IMR-90 (cell line): Measurements from ENCODE around the gene SLIT3. TPM values are rescaled to one million over a fixed set of nuclear protein-coding genes. Genes with fewer than 3 reads are reported as not detected.

ENCODE experiments used
- ATAC-seq: fragments of 200-7000 bp; cut with Tn5 transposase; 2 replicates; pipeline ENCODE4 v1.9.1; 2020; ENCODE audit warnings: low read depth, mild to moderate bottlenecking, moderate library complexity
- BruUV-seq: library from RNA; stranded (reverse); fragments of 400-500 nt; replicated peaks from 2 replicates; lab custom pipeline; 2021; lab: Mats Ljungman, UMichigan
- CTCF ChIA-PET: fragments of 300-600 bp; formaldehyde crosslinking; extraction: SDS; loops from one replicate; lab custom pipeline; 2021; ENCODE audit warnings: antibody characterized with exemption; lab: Yijun Ruan, JAX
- POLR2A ChIA-PET: fragments of 300-600 bp; sonication (Branson Sonifier 250); formaldehyde crosslinking; loops from one replicate; lab custom pipeline; 2022; ENCODE audit warnings: antibody characterized with exemption; ENCODE audit not compliant: unreplicated experiment; lab: Charles Lee
- DNase-seq: peaks from one replicate; pipeline ENCODE4 v3.0.0; 2013
- H2AFZ ChIP-seq: replicated peaks from 2 replicates; pipeline ENCODE3; 2013; ENCODE audit warnings: low read length, mild to moderate bottlenecking; ENCODE audit not compliant: poor library complexity
- H2AK5ac ChIP-seq: 2 replicates; pipeline ENCODE4 v1.6.1; 2013; ENCODE audit warnings: low read depth, low read length, inconsistent platforms
- H2AK9ac ChIP-seq: replicated peaks from 2 replicates; pipeline ENCODE3; 2013; ENCODE audit warnings: mild to moderate bottlenecking, low read depth, low read length, moderate library complexity; ENCODE audit not compliant: poor library complexity
- H2BK120ac ChIP-seq: 2 replicates; pipeline ENCODE4 v1.6.1; 2013; ENCODE audit warnings: low read depth, low read length, inconsistent platforms
- H2BK15ac ChIP-seq: 3 replicates; pipeline ENCODE4 v1.6.1; 2013; ENCODE audit warnings: low read depth, low read length, inconsistent platforms
- H2BK20ac ChIP-seq: 2 replicates; pipeline ENCODE4 v1.6.1; 2013; ENCODE audit warnings: low read depth, mild to moderate bottlenecking, inconsistent platforms, low read length, moderate library complexity
- H2BK5ac ChIP-seq: 2 replicates; pipeline ENCODE4 v1.6.1; 2013; ENCODE audit warnings: mild to moderate bottlenecking, low read depth, low read length, inconsistent platforms; ENCODE audit not compliant: poor library complexity, severe bottlenecking
- H3K14ac ChIP-seq: replicated peaks from 2 replicates; pipeline ENCODE4 v1.6.1; 2013; ENCODE audit warnings: low read depth, low read length, inconsistent platforms
- H3K18ac ChIP-seq: 2 replicates; pipeline ENCODE4 v1.6.1; 2013; ENCODE audit warnings: low read depth, low read length, control low read depth
- H3K23ac ChIP-seq: 2 replicates; pipeline ENCODE4 v1.6.1; 2013; ENCODE audit warnings: low read depth, low read length, inconsistent platforms
- H3K27ac ChIP-seq: 2 replicates; pipeline ENCODE4 v1.5.1; 2013; ENCODE audit warnings: mild to moderate bottlenecking, control low read depth, low read length; ENCODE audit not compliant: insufficient read depth
- H3K27me3 ChIP-seq: 2 replicates; pipeline ENCODE4 v1.6.1; 2013; ENCODE audit warnings: low read length; ENCODE audit not compliant: control insufficient read depth, insufficient read depth
- H3K36me3 ChIP-seq: 2 replicates; pipeline ENCODE4 v1.6.1; 2013; ENCODE audit warnings: low read length, mixed read lengths; ENCODE audit not compliant: control insufficient read depth, insufficient read depth
- H3K4ac ChIP-seq: 2 replicates; pipeline ENCODE4 v1.6.1; 2013; ENCODE audit warnings: low read depth, low read length, inconsistent platforms
- H3K4me1 ChIP-seq: 2 replicates; pipeline ENCODE4 v1.6.1; 2013; ENCODE audit warnings: low read length, mixed read lengths; ENCODE audit not compliant: control insufficient read depth, insufficient read depth
- H3K4me2 ChIP-seq: 2 replicates; pipeline ENCODE4 v1.6.1; 2013; ENCODE audit warnings: low read depth, mild to moderate bottlenecking, control low read depth, low read length, moderate library complexity
- H3K4me3 ChIP-seq: 2 replicates; pipeline ENCODE4 v1.5.1; 2013; ENCODE audit warnings: low read depth, mild to moderate bottlenecking, control low read depth, low read length, moderate library complexity; ENCODE audit not compliant: insufficient read depth
- H3K56ac ChIP-seq: 2 replicates; pipeline ENCODE4 v1.6.1; 2013; ENCODE audit warnings: low read length, inconsistent platforms; ENCODE audit not compliant: insufficient read depth; ENCODE audit errors: extremely low read depth
- H3K79me1 ChIP-seq, 2 experiments: 2 replicates each; pipeline ENCODE4 v1.6.1; 2013; ENCODE audit warnings: low read length in 2 of 2, inconsistent platforms in 1 of 2, low read depth in 1 of 2
- H3K9ac ChIP-seq: 2 replicates; pipeline ENCODE4 v1.6.1; 2013; ENCODE audit warnings: low read depth, low read length, control low read depth
- H3K9me1 ChIP-seq: 2 replicates; pipeline ENCODE4 v1.6.1; 2013; ENCODE audit warnings: low read length, inconsistent platforms; ENCODE audit not compliant: insufficient read depth
- H3K9me3 ChIP-seq: 2 replicates; pipeline ENCODE4 v1.6.1; 2013; ENCODE audit warnings: low read length; ENCODE audit not compliant: control insufficient read depth, insufficient read depth
- H4K20me1 ChIP-seq: 2 replicates; pipeline ENCODE4 v1.6.1; 2013; ENCODE audit warnings: low read length, inconsistent platforms; ENCODE audit not compliant: insufficient read depth
- H4K5ac ChIP-seq: 2 replicates; pipeline ENCODE4 v1.6.1; 2013; ENCODE audit warnings: mild to moderate bottlenecking, low read depth, low read length, control low read depth
- H4K8ac ChIP-seq, 2 experiments: 2 replicates each; pipeline ENCODE4 v1.6.1; 2013; ENCODE audit warnings: low read depth in 2 of 2, low read length in 2 of 2, control low read depth in 1 of 2, inconsistent platforms in 1 of 2
- H4K91ac ChIP-seq: 2 replicates; pipeline ENCODE4 v1.6.1; 2013; ENCODE audit warnings: low read depth, low read length, inconsistent platforms; ENCODE audit not compliant: insufficient read depth
- BHLHE40 ChIP-seq: fragments of 150-350 bp; IDR thresholded peaks from 2 replicates; pipeline ENCODE4 v1.6.1; 2016; ENCODE audit warnings: mild to moderate bottlenecking, low read depth, low read length
- CEBPB ChIP-seq: IDR thresholded peaks from 2 replicates; pipeline ENCODE4 v1.6.1; 2012; ENCODE audit warnings: low read depth, low read length, improper control_type of control experiment
- CHD1 ChIP-seq: IDR thresholded peaks from 2 replicates; pipeline ENCODE4 v1.6.1; 2012; ENCODE audit warnings: low read depth, low read length, improper control_type of control experiment
- FOS ChIP-seq: fragments of 150-350 bp; IDR thresholded peaks from 2 replicates; pipeline ENCODE4 v1.6.1; 2016; ENCODE audit warnings: low read depth, low read length
- MAFK ChIP-seq: IDR thresholded peaks from 2 replicates; pipeline ENCODE4 v1.6.1; 2012; ENCODE audit warnings: low read depth, low read length, improper control_type of control experiment
- MAZ ChIP-seq: IDR thresholded peaks from 2 replicates; pipeline ENCODE4 v1.6.1; 2012; ENCODE audit warnings: low read depth, mild to moderate bottlenecking, low read length, improper control_type of control experiment, moderate library complexity, borderline replicate concordance
- MXI1 ChIP-seq: IDR thresholded peaks from 2 replicates; pipeline ENCODE4 v1.6.1; 2012; ENCODE audit warnings: low read depth, mild to moderate bottlenecking, low read length, moderate library complexity, borderline replicate concordance
- NFE2L2 ChIP-seq: fragments of 150-350 bp; IDR thresholded peaks from 2 replicates; pipeline ENCODE4 v1.6.1; 2016; ENCODE audit warnings: low read depth, mild to moderate bottlenecking, low read length
- POLR2A ChIP-seq: IDR thresholded peaks from 2 replicates; pipeline ENCODE4 v1.6.1; 2012; ENCODE audit warnings: mild to moderate bottlenecking, low read depth, low read length
- RAD21 ChIP-seq: IDR thresholded peaks from 2 replicates; pipeline ENCODE4 v1.6.1; 2012; ENCODE audit warnings: low read length, improper control_type of control experiment
- RCOR1 ChIP-seq: IDR thresholded peaks from 2 replicates; pipeline ENCODE4 v1.6.1; 2012; ENCODE audit warnings: mild to moderate bottlenecking, low read length, improper control_type of control experiment; ENCODE audit not compliant: insufficient replicate concordance
- RFX5 ChIP-seq: IDR thresholded peaks from 2 replicates; pipeline ENCODE4 v1.8.0; 2012; ENCODE audit warnings: low read depth, mild to moderate bottlenecking, low read length, moderate library complexity
- SMC3 ChIP-seq: fragments of 150-350 bp; IDR thresholded peaks from 2 replicates; pipeline ENCODE4 v1.6.1; 2016; ENCODE audit warnings: low read depth, mild to moderate bottlenecking, antibody characterized with exemption, low read length, moderate library complexity
- WGBS, 2 experiments: methylation state at CpG; one replicate each; pipeline versions ENCODE4 v1.1.5 to v1.1.7; 2013; ENCODE audit warnings: missing lambda C conversion rate in 2 of 2; ENCODE audit not compliant: insufficient read length in 1 of 2; ENCODE audit errors: extremely low coverage in 2 of 2; 5-methylcytosine and 5-hydroxymethylcytosine counted together
- dilution Hi-C: fragments of 300-500 bp; cut with HindIII; formaldehyde crosslinking; loops from one replicate; pipeline ENCODE4 v1.14.3; 2018; ENCODE audit warnings: low sequenced_read_pairs; ENCODE audit not compliant: unreplicated experiment
- in situ Hi-C: fragments of 300-500 bp; cut with MboI; formaldehyde crosslinking; loops from 3 replicates; pipeline ENCODE4 v1.14.3; 2019; ENCODE audit warnings: low sequenced_read_pairs, inconsistent platforms, mixed read lengths
- intact Hi-C: fragments of 100-400 bp; cut with micrococcal nuclease; formaldehyde crosslinking; loops from 2 replicates; pipeline ENCODE4 v1.10.0; 2022
- polyA plus RNA-seq, 3 experiments: library from polyadenylated mRNA; depleted of rRNA; stranded (reverse); fragments of >200 nt; gene quantifications; 2 replicates each; pipeline ENCODE4 v1.2.3, GENCODE V29; 2012; ENCODE audit warnings: low replicate concordance in 1 of 3
- total RNA-seq: library from RNA; depleted of rRNA; stranded (reverse); fragments of >200 nt; gene quantifications from 2 replicates; pipeline ENCODE4 v1.2.3, GENCODE V29; 2012
- TF ChIP-seq, protein P1 (sequence below): fragments of 150-350 bp; IDR thresholded peaks from 2 replicates; pipeline ENCODE4 v1.6.1; 2016; ENCODE audit warnings: low read depth, mild to moderate bottlenecking, low read length, moderate library complexity, borderline replicate concordance
- TF ChIP-seq, protein P2 (sequence below): fragments of 150-350 bp; IDR thresholded peaks from 2 replicates; pipeline ENCODE4 v1.6.1; 2017; ENCODE audit warnings: mild to moderate bottlenecking, antibody characterized with exemption, low read length, low read depth
- TF ChIP-seq, protein P3 (sequence below): conservative IDR thresholded peaks from 2 replicates; pipeline ENCODE4 v1.5.1; 2012; ENCODE audit warnings: mild to moderate bottlenecking, low read depth, low read length, improper control_type of control experiment

The SLIT3 gene
- total and polyA plus RNA-seq, 2 of the 4 experiments (the other 2 are of a cell fraction), result 0.18 to 0.50 TPM

DNA sequence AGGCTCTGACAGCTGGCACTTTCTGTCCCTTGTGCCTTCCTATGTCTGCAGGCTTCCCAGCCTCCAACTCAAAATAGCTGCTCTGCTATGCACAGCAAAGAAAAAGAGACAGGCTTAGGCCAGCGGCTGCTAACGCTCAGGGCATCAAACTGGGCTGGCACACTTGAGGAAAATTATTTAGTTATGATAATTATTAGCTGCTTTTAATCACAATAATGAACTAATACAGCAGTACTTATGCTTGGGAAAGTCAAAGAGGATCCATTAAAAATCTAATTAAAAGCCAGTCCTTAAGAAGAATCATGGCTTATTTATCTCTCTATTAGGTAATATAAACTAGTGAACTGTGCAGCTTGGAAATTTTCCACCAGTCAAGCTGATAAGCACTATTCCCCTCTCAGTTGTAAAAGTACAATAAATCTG, 233.2 kb downstream of the SLIT3 start:
- BruUV-seq, result no TSS peak
- CTCF ChIA-PET, result no interaction called here
- no peaks in the 10 kb centered on the region for H3K4me1 ChIP-seq
- no peak overlapping the region for H2AK9ac ChIP-seq
- H3K4me2 ChIP-seq, result no peak overlapping the region
- no peaks in the 10 kb centered on the region for H4K20me1 ChIP-seq
- no peak overlapping the region for H3K56ac ChIP-seq
- no peak overlapping the region for H3K23ac ChIP-seq
- no peak overlapping the region for H2AK5ac ChIP-seq
- H4K5ac ChIP-seq, result no peak overlapping the region
- no peaks in the 10 kb centered on the region for H3K9me1 ChIP-seq
- H4K8ac ChIP-seq, result no peak overlapping the region
- H2BK20ac ChIP-seq, result no peak overlapping the region
- POLR2A ChIA-PET, result no interaction called here
- ATAC-seq (no peak), DNase-seq (no peak)
- H3K79me1 ChIP-seq, result no peaks in the 10 kb centered on the region
- no peak overlapping the region for H2BK15ac ChIP-seq
- no peak overlapping the region for H2BK120ac ChIP-seq
- intact Hi-C loops (no loop called here), in situ Hi-C loops (no loop called here), dilution Hi-C loops (no loop called here)
- no peaks in the 10 kb centered on the region for H3K9me3 ChIP-seq
- H3K27me3 ChIP-seq, result no peaks in the 10 kb centered on the region
- no peak overlapping the region for H2AFZ ChIP-seq
- no peaks in the 10 kb centered on the region for H3K36me3 ChIP-seq
- H3K9ac ChIP-seq, result no peak overlapping the region
- H3K18ac ChIP-seq, result no peak overlapping the region
- no peak for TF ChIP-seq BHLHE40
- no peak for TF ChIP-seq FOS
- no peak for TF ChIP-seq RAD21
- no peak for TF ChIP-seq CHD1
- no peak for TF ChIP-seq MAFK
- TF ChIP-seq, protein P1, sequence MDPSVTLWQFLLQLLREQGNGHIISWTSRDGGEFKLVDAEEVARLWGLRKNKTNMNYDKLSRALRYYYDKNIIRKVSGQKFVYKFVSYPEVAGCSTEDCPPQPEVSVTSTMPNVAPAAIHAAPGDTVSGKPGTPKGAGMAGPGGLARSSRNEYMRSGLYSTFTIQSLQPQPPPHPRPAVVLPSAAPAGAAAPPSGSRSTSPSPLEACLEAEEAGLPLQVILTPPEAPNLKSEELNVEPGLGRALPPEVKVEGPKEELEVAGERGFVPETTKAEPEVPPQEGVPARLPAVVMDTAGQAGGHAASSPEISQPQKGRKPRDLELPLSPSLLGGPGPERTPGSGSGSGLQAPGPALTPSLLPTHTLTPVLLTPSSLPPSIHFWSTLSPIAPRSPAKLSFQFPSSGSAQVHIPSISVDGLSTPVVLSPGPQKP, result no peak
- TF ChIP-seq POLR2A, result no peak
- no peak for TF ChIP-seq CEBPB
- no peak for TF ChIP-seq RFX5
- TF ChIP-seq, protein P2, sequence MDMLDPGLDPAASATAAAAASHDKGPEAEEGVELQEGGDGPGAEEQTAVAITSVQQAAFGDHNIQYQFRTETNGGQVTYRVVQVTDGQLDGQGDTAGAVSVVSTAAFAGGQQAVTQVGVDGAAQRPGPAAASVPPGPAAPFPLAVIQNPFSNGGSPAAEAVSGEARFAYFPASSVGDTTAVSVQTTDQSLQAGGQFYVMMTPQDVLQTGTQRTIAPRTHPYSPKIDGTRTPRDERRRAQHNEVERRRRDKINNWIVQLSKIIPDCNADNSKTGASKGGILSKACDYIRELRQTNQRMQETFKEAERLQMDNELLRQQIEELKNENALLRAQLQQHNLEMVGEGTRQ, result no peak
- TF ChIP-seq, protein P3, sequence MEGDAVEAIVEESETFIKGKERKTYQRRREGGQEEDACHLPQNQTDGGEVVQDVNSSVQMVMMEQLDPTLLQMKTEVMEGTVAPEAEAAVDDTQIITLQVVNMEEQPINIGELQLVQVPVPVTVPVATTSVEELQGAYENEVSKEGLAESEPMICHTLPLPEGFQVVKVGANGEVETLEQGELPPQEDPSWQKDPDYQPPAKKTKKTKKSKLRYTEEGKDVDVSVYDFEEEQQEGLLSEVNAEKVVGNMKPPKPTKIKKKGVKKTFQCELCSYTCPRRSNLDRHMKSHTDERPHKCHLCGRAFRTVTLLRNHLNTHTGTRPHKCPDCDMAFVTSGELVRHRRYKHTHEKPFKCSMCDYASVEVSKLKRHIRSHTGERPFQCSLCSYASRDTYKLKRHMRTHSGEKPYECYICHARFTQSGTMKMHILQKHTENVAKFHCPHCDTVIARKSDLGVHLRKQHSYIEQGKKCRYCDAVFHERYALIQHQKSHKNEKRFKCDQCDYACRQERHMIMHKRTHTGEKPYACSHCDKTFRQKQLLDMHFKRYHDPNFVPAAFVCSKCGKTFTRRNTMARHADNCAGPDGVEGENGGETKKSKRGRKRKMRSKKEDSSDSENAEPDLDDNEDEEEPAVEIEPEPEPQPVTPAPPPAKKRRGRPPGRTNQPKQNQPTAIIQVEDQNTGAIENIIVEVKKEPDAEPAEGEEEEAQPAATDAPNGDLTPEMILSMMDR, result no peak
- no peak for TF ChIP-seq MXI1
- no peak for TF ChIP-seq NFE2L2
- TF ChIP-seq SMC3, result no peak
- no peak for TF ChIP-seq MAZ
- no peak for TF ChIP-seq RCOR1
- no peak overlapping the region for H3K4me3 ChIP-seq
- H2BK5ac ChIP-seq, result no peak overlapping the region
- no peak overlapping the region for H4K91ac ChIP-seq
- no peak overlapping the region for H3K4ac ChIP-seq
- H3K27ac ChIP-seq, result no peak overlapping the region
- no CpG with 5 or more reads among the region's 2 CpGs for WGBS, 2 experiments
- no peak overlapping the region for H3K14ac ChIP-seq
